OCI-LY3 (cell line): Measurements from ENCODE around the gene ZGLP1.
A peak's percentile ranks its signal among the peaks of the same experiment; 100 is the strongest.

Source experiments
- H2AFZ ChIP-seq: fragments of 200-600, 300-600 bp; shearing (Covaris generic); 2 replicates; pipeline ENCODE4 v1.6.0; 2014; ENCODE audit warnings: antibody characterized with exemption, low read depth, low read length
- H3K27ac ChIP-seq: fragments of 200-600, 300-600 bp; sonication (generic); 2 replicates; pipeline ENCODE4 v1.5.1; 2014; ENCODE audit warnings: mild to moderate bottlenecking, low read length, moderate library complexity, mixed read lengths
- H3K27me3 ChIP-seq: fragments of 200-600, 300-600 bp; sonication (generic); 2 replicates; pipeline ENCODE4 v1.6.1; 2014; ENCODE audit warnings: low read depth, low read length, mixed read lengths
- H3K36me3 ChIP-seq: fragments of 200-600, 300-600 bp; sonication (generic); replicated peaks from 2 replicates; pipeline ENCODE3; 2014; ENCODE audit warnings: low read depth, low read length, mixed read lengths
- H3K4me1 ChIP-seq: fragments of 300-600, 200-600 bp; sonication (generic); 2 replicates; pipeline ENCODE4 v1.6.1; 2014; ENCODE audit warnings: low read length, mixed read lengths
- H3K4me2 ChIP-seq: fragments of 200-600, 300-600 bp; sonication (generic); 2 replicates; pipeline ENCODE4 v1.6.1; 2014; ENCODE audit warnings: low read length, mixed read lengths
- H3K4me3 ChIP-seq: fragments of 300-600, 200-600 bp; sonication (generic); 2 replicates; pipeline ENCODE4 v1.5.1; 2014; ENCODE audit warnings: antibody characterized with exemption, mild to moderate bottlenecking, low read length, moderate library complexity
- H3K79me2 ChIP-seq: fragments of 300-600, 200-600 bp; shearing (Covaris generic); 2 replicates; pipeline ENCODE4 v1.6.1; 2014; ENCODE audit warnings: mild to moderate bottlenecking, low read length, mixed read lengths
- H3K9ac ChIP-seq: fragments of 300-600, 200-600 bp; shearing (Covaris generic); 2 replicates; pipeline ENCODE4 v1.6.0; 2014; ENCODE audit warnings: mild to moderate bottlenecking, low read length, moderate library complexity
- H3K9me3 ChIP-seq: fragments of 200-600, 300-600 bp; shearing (Covaris generic); 2 replicates; pipeline ENCODE4 v1.6.1; 2014; ENCODE audit warnings: low read length, mixed read lengths; ENCODE audit not compliant: insufficient read depth
- H4K20me1 ChIP-seq: fragments of 200-600, 300-600 bp; sonication (generic); 2 replicates; pipeline ENCODE4 v1.6.1; 2016; ENCODE audit warnings: low read length, mixed read lengths; ENCODE audit not compliant: insufficient read depth
- CTCF ChIP-seq: fragments of 200-600, 300-600 bp; sonication (generic); IDR thresholded peaks from 2 replicates; pipeline ENCODE4 v1.5.1; 2014; ENCODE audit warnings: antibody characterized with exemption, low read length, low read depth
- EZH2phosphoT487 ChIP-seq: fragments of 200-600 bp; shearing (Covaris generic); IDR thresholded peaks from 2 replicates; pipeline ENCODE4 v1.6.1; 2018; ENCODE audit warnings: antibody characterized with exemption, mixed run types, low read depth

Gene ZGLP1

GRCh38 chr19:10346509-10346908 is 36.9 kb upstream of the ZGLP1 start:
- Histone ChIP-seq H3K27me3 (no peaks in the 10 kb centered on the region), H2AFZ (no peak overlapping the region), H3K79me2 (no peaks in the 10 kb centered on the region), H3K4me3 (no peak overlapping the region), H3K9ac (no peak overlapping the region), H3K4me1 (no peaks in the 10 kb centered on the region), H3K27ac (no peak overlapping the region), H4K20me1 (no peaks in the 10 kb centered on the region), H3K9me3 (no peaks in the 10 kb centered on the region), H3K36me3 (peaks cover 9% of the 10 kb centered on the region), H3K4me2 (no peak overlapping the region)
- no peak for TF ChIP-seq EZH2phosphoT487
- TF ChIP-seq CTCF: no peak

DNA sequence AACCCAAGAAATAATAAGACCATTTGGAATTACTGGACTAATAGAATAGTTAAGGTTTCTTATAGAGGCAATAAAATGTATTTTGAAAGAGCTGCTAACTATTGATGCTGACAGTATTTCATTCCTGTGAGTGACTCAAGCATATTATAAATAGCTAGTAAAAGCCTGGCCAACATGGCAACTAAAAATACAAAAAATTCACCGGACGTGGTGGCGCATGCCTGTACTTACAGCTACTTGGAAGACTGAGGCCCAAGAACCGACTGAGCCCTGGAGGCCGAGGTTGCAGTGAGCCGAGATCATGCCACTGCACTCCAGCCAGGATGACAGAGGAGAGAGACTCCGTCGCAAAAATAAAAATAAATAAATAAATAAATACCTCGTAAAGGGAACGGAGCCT is 35.2 kb upstream of the ZGLP1 start:
- no peaks in the 10 kb centered on the region for H3K27me3 ChIP-seq
- TF ChIP-seq CTCF: no peak
- no peak for TF ChIP-seq EZH2phosphoT487
- H3K4me2 ChIP-seq: no peak overlapping the region
- H3K4me1 ChIP-seq: peaks cover 5% of the 10 kb centered on the region
- H3K27ac ChIP-seq: no peak overlapping the region
- H3K9me3 ChIP-seq: no peaks in the 10 kb centered on the region
- no peaks in the 10 kb centered on the region for H4K20me1 ChIP-seq
- H3K79me2 ChIP-seq: no peaks in the 10 kb centered on the region
- H2AFZ ChIP-seq: no peak overlapping the region
- H3K4me3 ChIP-seq: no peak overlapping the region
- no peak overlapping the region for H3K9ac ChIP-seq
- peaks cover under 1% of the 10 kb centered on the region for H3K36me3 ChIP-seq

- no peak for TF ChIP-seq CTCF
- TF ChIP-seq EZH2phosphoT487: no peak
- H2AFZ ChIP-seq: no peak overlapping the region
- H4K20me1 ChIP-seq: no peaks in the 10 kb centered on the region
- H3K4me3 ChIP-seq: no peak overlapping the region
- no peaks in the 10 kb centered on the region for H3K27me3 ChIP-seq
- peaks cover 8% of the 10 kb centered on the region for H3K79me2 ChIP-seq
- H3K9me3 ChIP-seq: no peaks in the 10 kb centered on the region
- no peaks in the 10 kb centered on the region for H3K36me3 ChIP-seq
- H3K4me2 ChIP-seq: no peak overlapping the region
- H3K9ac ChIP-seq: no peak overlapping the region
- H3K4me1 ChIP-seq: peaks cover 15% of the 10 kb centered on the region
- no peak overlapping the region for H3K27ac ChIP-seq
These were observed 33.9 kb upstream of the ZGLP1 start for GRCh38 chr19:10343495-10343894.

DNA sequence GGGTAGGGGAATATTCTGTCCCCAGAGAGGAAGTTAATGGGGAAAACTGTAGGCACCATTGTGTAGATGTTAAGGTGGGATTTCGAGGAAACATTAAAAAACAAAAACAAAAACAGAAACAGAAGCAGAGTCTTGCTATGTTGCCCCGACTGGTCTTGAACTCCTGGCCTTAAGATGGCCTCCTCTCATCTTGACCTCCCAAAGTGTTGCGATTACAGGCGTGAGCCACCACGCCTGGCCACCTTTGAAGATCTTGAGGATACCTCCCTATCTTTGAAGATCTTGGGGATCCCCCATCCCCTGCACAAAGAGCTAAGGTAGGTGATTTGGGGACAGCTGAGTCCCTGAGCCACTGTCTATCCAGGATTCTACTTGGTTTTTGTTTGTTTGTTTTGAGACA is 30.4 kb upstream of the ZGLP1 start:
- Histone ChIP-seq H4K20me1 (no peaks in the 10 kb centered on the region), H3K9ac (peak overlapping the region; percentile 77; the same call in 1 of the 2 replicates), H3K4me3 (peak overlapping the region; percentile 78), H3K27me3 (no peaks in the 10 kb centered on the region), H3K4me2 (peak overlapping the region; percentile 98), H2AFZ (peak overlapping the region; percentile 43; the same call in 1 of the 2 replicates), H3K79me2 (peaks cover 11% of the 10 kb centered on the region), H3K27ac (peak overlapping the region; percentile 47), H3K36me3 (peaks cover 7% of the 10 kb centered on the region), H3K9me3 (no peaks in the 10 kb centered on the region), H3K4me1 (peaks cover 25% of the 10 kb centered on the region)
- TF ChIP-seq EZH2phosphoT487 (no peak), CTCF (no peak)
